GM12878 (cell line): ENCODE measurements around the gene AKT1S1.

ENCODE experiments used
- CTCF ChIP-seq, 3 experiments: IDR thresholded peaks in 2 of 3; conservative IDR thresholded peaks in 1 of 3; 2 replicates each; pipeline ENCODE4 v1.5.1; 2011; ENCODE audit warnings: low read depth in 3 of 3, low read length in 3 of 3, mild to moderate bottlenecking in 3 of 3, control low read depth in 2 of 3, moderate library complexity in 2 of 3, inconsistent platforms in 1 of 3, mixed read lengths in 1 of 3; ENCODE audit not compliant: control insufficient read depth in 2 of 3, insufficient read depth in 1 of 3; ENCODE audit errors: extremely low read depth in 1 of 3
- POU2F2 ChIP-seq: IDR thresholded peaks from 3 replicates; pipeline ENCODE4 v1.6.1; 2011; ENCODE audit warnings: low read depth, mild to moderate bottlenecking, low read length, borderline replicate concordance
- RFX5 ChIP-seq: IDR thresholded peaks from 2 replicates; pipeline ENCODE4 v1.6.1; 2011; ENCODE audit warnings: low read depth, low read length, improper control_type of control experiment

GRCh38 chr19:49833599-49833998, 43.6 kb downstream of the AKT1S1 start:
- no peak for TF ChIP-seq POU2F2
- TF ChIP-seq CTCF (IDR thresholded peaks at IDR 0.05 in 2 of 3, conservative IDR thresholded peaks at IDR 0.05 in 1 of 3; ENCODE audit: control insufficient read depth in 2 of 3, extremely low read depth in 1 of 3, insufficient read depth in 1 of 3, low read depth in 3 of 3, low read length in 3 of 3), result no peak
- no peak for TF ChIP-seq RFX5
